NCI-H187 (cell line): Measurements from ENCODE around the gene LILRA1.
"Not testable (repeated sequence)": the region's sequence is repeated elsewhere in the genome, so short reads cannot be mapped to it uniquely, and the experiment has no call there.

Experiments used
- DNase-seq, 2 experiments: peaks; one replicate each; lab custom pipeline; 2025; lab: John Stamatoyannopoulos, UW

LILRA1 gene

GRCh38 chr19:54624934-54625730 lies 31.7 kb downstream of the LILRA1 start:
- DNase-seq, result not testable (repeated sequence)

- DNase-seq, result no peak
Observed at GRCh38 chr19:54626757-54627156, 33.3 kb downstream of the LILRA1 start.

GRCh38 chr19:54627912-54628311 lies 34.5 kb downstream of the LILRA1 start:
- DNase-seq, result not testable (repeated sequence)

GRCh38 chr19:54630262-54630661 lies 36.8 kb downstream of the LILRA1 start, which contains the start of gene LILRB1:
LILRB1 (plus strand) TSS chr19:54630484; CDS start chr19:54631074, 590 bp downstream.
- not testable (repeated sequence) for DNase-seq

- DNase-seq, result no peak
Observed at GRCh38 chr19:54630782-54631181, 37.4 kb downstream of the LILRA1 start.

GRCh38 chr19:54631489-54632337 lies 38.3 kb downstream of the LILRA1 start:
- not testable (repeated sequence) for DNase-seq

- not testable (repeated sequence) for DNase-seq
Observed at GRCh38 chr19:54632517-54632916, 39.1 kb downstream of the LILRA1 start.

GRCh38 chr19:54633401-54633800 lies 40.0 kb downstream of the LILRA1 start:
- no peak for DNase-seq

GRCh38 chr19:54636081-54636480 lies 42.6 kb downstream of the LILRA1 start:
- DNase-seq, result not testable (repeated sequence)

- no peak for DNase-seq
Observed at GRCh38 chr19:54638683-54639082, 45.3 kb downstream of the LILRA1 start.

GRCh38 chr19:54642953-54643352 lies 49.5 kb downstream of the LILRA1 start:
- DNase-seq, result not testable (repeated sequence)

- not testable (repeated sequence) for DNase-seq
Observed at GRCh38 chr19:54643583-54643982, 50.2 kb downstream of the LILRA1 start.

- DNase-seq, result no peak
Observed at GRCh38 chr19:54644056-54644455, 50.6 kb downstream of the LILRA1 start.

- no peak for DNase-seq
Observed at GRCh38 chr19:54646331-54646841, 53.0 kb downstream of the LILRA1 start.

GRCh38 chr19:54648129-54648528 lies 54.7 kb downstream of the LILRA1 start:
- DNase-seq, result no peak

- DNase-seq, result no peak
Observed at GRCh38 chr19:54650108-54650655, 56.8 kb downstream of the LILRA1 start.
